Body of pancreas (tissue), 4 donors: ENCODE data around the gene KRTAP4-3.

ENCODE experiments used
- POLR2A ChIP-seq, 3 donors: fragments of 450-650 bp; IDR thresholded peaks; one replicate each; pipeline ENCODE4 v1.6.1; 2016; ENCODE audit warnings: antibody characterized with exemption in 3 of 3, mild to moderate bottlenecking in 2 of 3
- TF ChIP-seq, protein P1 (sequence below), 7 experiments: fragments of 450-650 bp in 4 of 7; fragments of 200-600 bp in 3 of 7; sonication (generic) in 3 of 7; IDR thresholded peaks; one replicate each; pipeline ENCODE4 v1.5.1; 2016 to 2019; ENCODE audit warnings: antibody characterized with exemption in 7 of 7

DNA sequence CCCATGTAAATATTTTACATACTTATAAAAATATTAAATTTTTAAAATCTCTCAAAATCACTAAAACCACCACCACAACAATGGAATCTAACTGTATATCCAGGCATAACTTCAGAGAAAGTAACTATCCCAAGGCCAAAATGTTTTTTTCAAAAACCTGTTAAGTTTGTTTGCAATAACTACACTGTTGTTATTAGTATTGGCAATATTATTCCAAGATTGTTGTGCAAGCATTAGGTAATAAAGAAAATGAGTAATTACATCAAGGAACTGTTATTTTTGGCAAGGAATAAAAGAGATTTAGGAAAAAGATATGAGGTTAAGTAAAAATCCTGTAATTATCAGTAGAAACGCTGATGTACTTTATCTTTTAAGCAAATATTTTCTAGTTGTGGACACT lies 40.6 kb downstream of the KRTAP4-3 start:
- TF ChIP-seq POLR2A (IDR thresholded peaks at IDR 0.05) = no peak
- TF ChIP-seq, protein P1, sequence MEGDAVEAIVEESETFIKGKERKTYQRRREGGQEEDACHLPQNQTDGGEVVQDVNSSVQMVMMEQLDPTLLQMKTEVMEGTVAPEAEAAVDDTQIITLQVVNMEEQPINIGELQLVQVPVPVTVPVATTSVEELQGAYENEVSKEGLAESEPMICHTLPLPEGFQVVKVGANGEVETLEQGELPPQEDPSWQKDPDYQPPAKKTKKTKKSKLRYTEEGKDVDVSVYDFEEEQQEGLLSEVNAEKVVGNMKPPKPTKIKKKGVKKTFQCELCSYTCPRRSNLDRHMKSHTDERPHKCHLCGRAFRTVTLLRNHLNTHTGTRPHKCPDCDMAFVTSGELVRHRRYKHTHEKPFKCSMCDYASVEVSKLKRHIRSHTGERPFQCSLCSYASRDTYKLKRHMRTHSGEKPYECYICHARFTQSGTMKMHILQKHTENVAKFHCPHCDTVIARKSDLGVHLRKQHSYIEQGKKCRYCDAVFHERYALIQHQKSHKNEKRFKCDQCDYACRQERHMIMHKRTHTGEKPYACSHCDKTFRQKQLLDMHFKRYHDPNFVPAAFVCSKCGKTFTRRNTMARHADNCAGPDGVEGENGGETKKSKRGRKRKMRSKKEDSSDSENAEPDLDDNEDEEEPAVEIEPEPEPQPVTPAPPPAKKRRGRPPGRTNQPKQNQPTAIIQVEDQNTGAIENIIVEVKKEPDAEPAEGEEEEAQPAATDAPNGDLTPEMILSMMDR (IDR thresholded peaks at IDR 0.05) = no peak
